Astrocyte of the cerebellum (primary cell): ENCODE data around the gene KCTD1.
"Not testable (repeated sequence)": the region's sequence is repeated elsewhere in the genome, so short reads cannot be mapped to it uniquely, and the experiment has no call there.

Source experiments
- DNase-seq: peaks from one replicate; pipeline ENCODE4 v3.0.0-alpha.2; 2011; ENCODE audit warnings: low read depth
- H3K4me3 ChIP-seq: 2 replicates; pipeline ENCODE4 v1.5.1; 2011; ENCODE audit warnings: mild to moderate bottlenecking, low read depth, low read length, moderate library complexity
- CTCF ChIP-seq: IDR thresholded peaks from 2 replicates; pipeline ENCODE4 v1.5.1; 2012; ENCODE audit warnings: low read length, low read depth, moderate library complexity, mild to moderate bottlenecking; ENCODE audit errors: missing control alignments
- in situ Hi-C: cut with HindIII; loops from 2 replicates; pipeline ENCODE4 v1.10.0; 2017; ENCODE audit warnings: low sequenced_read_pairs

KCTD1 gene

GRCh38 chr18:26440644-26441043 lies 107.7 kb downstream of the KCTD1 start:
- TF ChIP-seq CTCF, result no peak
- H3K4me3 ChIP-seq, result no peak overlapping the region
- in situ Hi-C loops, result no loop called here
- no peak for DNase-seq

GRCh38 chr18:26439537-26439936 lies 108.8 kb downstream of the KCTD1 start:
- TF ChIP-seq CTCF, result no peak
- H3K4me3 ChIP-seq, result no peak overlapping the region
- in situ Hi-C loops, result no loop called here
- no peak for DNase-seq

GRCh38 chr18:26438980-26439379 lies 109.4 kb downstream of the KCTD1 start:
- TF ChIP-seq CTCF, result no peak
- in situ Hi-C loops, result no loop called here
- no peak overlapping the region for H3K4me3 ChIP-seq
- no peak for DNase-seq

- H3K4me3 ChIP-seq, DNase-seq, in situ Hi-C loops: not testable (repeated sequence)
Measured at GRCh38 chr18:26437634-26438033, 110.7 kb downstream of the KCTD1 start.

- no peak for TF ChIP-seq CTCF
- DNase-seq, result peak; percentile 67
- H3K4me3 ChIP-seq, result no peak overlapping the region
- in situ Hi-C loops, result no loop called here
Measured at GRCh38 chr18:26436176-26437051, 111.9 kb downstream of the KCTD1 start.

- no peak for TF ChIP-seq CTCF
- in situ Hi-C loops, result no loop called here
- no peak for DNase-seq
- H3K4me3 ChIP-seq, result no peak overlapping the region
Measured at GRCh38 chr18:26435415-26436095, 112.8 kb downstream of the KCTD1 start.

- DNase-seq, result no peak
- in situ Hi-C loops, result no loop called here
- no peak overlapping the region for H3K4me3 ChIP-seq
- no peak for TF ChIP-seq CTCF
Measured at GRCh38 chr18:26434887-26435286, 113.5 kb downstream of the KCTD1 start.
